Stimulated activated naive CD8-positive, alpha-beta T cell treated with anti-CD3 and anti-CD28 coated beads, Interleukin-15, Interleukin-2, amounts not matched to agents 100 U/mL and 50 U/mL, for 24 hours (primary cell): ENCODE measurements around the gene EDN2.
A peak's percentile ranks its signal among the peaks of the same experiment; 100 is the strongest.

Experiments used
- ATAC-seq: fragments of 150-1000 bp; cut with Tn5 transposase; one replicate; pipeline ENCODE4 v1.10.0; 2021
- DNase-seq: peaks from one replicate; pipeline ENCODE4 v3.0.0; 2021

The EDN2 gene

DNA sequence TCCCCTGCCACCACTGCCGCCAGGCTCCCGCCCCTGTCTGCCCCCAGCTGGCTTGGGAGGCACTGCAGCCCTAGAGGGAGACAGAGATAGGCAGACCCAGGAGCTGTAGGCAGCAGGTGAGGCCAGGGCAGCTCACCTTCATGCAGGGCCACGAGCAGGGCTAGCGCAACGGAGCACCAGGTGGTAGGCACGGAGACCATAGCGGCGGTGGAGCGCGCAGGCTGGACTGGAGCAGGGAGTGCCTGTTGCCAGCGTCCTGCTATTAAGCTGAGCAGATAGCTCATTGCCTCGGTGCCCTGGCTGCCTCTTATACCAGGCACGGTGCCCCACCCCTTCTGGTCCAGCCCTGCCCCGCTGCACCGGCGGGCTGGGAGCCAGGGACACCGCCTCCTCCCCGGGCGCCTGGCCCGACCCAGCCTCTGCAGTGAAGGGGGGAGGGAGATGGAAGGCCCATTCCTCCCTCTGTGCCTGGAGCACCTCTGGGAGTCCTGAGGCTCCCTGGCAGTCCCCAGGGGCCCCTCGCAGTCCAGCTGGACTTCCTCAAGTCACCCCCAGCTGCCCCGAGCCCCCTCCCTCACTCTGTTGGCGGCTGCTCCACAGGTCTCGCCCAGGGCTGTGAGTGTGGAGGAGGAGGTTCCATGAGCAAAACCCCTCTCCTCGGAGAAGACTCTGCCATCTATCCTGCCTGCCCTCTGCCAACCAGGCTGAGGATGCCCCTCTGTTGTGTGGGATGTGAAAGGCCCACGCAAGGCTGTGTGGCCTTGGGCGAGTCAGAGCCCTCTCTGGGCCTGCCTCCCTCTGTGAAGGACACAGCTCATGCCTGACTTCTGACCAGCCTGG lies at the start of gene EDN2:
Gene EDN2, minus strand, starts transcription at position 282 of the 840 bp plus-strand sequence. Its CDS starts 82 bp downstream, at position 200.
- DNase-seq: no peak
- ATAC-seq: no peak

DNA sequence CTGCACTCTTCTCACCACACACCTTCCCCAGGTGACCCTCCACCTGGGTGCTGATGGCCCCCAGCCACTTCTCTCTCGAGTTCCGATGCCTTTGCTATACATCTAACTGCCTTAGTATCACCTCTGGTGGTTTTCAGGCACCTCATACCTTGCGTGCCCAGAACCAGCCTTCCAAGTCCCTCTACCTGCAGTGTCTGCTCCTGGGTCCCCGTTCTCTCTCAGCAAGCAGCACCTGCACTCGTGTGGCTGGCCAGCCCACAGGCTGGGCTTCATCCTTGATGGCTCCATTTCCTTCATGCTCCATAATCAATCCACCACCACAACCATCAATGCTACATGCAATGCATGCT lies 49.2 kb upstream of the EDN2 start:
- no peak for DNase-seq
- ATAC-seq: no peak

DNA sequence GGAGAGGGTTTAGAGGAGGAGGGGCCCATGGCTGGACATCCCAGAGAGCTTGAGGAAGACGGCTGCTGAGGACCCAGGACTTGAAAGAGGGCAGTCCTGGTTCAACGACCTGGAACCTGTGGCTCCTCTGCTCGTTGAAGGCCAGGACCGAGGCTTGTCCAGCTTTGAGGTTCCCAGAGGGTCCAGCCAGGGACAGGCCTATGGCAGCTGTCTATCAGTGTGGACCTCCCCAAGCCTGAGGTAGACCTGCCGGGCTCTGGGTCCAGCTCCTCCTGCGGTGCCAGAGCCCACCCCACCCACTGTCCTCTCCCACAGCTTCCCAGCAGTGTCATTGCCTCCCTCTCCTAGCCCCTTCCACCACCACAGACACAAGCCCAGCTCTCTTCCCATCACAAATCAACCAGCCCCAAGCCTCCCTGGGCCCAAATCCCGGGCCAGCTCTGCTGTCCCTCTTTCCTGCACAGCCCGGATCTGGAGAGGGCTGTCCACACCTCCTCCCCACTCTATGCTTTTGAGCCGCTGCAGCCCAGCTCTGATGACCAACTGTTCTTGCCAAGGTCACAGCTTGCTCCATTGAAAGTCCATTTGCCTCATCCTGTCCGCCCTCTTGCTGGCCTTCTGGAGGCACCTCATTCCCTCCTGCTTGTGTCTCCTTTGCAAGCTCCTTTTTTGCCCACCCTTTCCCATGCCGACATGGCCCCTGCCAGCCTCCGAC lies 48.7 kb upstream of the EDN2 start:
- DNase-seq (no peak), ATAC-seq (no peak)

DNA sequence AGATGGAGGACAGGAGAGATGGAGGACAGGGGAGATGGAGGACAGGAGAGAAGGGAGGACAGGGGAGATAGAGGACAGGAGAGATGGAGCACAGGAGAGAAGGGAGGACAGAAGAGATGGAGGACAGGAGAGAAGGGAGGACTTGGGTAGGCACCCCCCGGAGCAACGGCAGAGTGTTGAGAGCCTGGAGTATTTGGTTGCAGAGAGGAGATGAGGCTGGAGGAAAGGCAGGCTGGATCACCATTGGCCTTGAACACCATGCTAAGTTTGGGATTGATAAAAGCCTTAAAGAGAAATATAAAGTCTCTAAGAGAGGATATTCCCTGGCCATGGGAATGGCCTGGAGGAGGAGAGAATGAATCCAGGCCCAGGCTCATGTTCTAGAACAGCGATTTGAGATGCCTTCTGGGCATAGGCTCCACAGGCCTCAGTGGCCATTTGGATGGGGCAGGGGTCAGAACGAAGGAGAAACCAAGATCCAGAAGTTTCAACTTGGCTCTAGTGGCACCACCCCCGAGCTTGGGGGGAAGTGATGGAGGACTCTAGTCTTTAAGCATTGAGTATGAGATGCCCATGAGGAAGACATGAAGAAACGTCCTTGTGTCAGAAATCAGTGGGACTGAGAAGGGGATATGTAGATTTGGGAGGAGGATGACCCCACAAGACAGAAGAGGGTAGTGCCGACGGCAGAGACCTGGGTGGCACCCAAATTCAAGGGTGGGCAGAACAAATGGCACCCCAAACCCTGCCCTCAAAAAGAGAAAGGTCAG lies 47.9 kb upstream of the EDN2 start:
- DNase-seq (no peak), ATAC-seq (no peak)

DNA sequence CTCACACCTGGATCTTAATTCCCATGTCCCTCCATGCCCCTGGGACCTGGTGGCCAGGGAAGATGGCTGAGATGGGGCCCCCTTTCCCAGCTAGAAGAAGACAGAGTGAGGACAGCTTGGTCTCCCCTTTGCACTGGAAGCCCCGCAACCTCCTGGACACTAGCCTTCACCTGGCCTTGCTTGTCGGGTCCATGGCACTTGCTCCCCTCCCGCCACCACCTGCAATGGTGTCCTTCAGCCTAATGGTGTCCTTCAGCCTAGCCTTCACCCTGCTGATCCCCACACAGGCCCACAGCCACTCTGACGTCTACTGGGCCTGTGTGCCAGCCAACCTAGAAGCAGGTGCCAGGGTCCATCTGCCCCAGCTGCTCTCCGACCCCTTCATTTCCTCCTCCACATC lies 45.9 kb upstream of the EDN2 start:
- DNase-seq (no peak), ATAC-seq (no peak)

DNA sequence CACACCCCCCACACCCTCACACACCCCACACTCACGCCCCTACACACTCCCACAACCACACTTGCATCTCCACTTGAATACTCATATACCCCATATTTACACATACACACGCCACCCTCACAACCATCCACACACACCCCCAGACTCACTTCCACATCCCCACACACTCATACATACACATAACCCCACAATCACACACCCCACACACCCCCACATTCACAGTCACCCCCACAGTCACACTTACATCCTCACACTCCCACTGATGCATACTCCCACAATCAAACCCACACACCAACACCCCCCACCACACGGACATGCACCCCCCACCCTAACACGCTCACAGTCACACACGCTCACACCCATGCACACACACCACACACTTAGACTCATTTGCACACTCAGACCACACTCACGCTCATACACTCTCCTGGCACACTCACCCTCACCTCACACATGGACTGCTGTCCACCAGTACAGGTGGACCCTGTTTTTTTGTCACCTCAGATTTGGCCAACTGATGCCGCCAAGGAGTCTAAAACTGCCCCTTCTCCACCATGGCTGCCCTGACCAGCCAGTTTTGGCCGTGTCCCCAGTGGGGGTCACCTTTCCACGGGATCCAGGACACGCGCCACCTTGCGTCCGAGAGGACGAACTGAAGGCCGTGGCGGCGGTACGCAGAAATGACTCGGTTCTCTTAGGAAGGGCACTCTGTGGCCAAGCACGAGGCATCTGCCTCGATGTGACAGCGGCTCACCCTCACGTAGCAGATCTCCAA lies 45.3 kb upstream of the EDN2 start:
- ATAC-seq (no peak), DNase-seq (no peak)

DNA sequence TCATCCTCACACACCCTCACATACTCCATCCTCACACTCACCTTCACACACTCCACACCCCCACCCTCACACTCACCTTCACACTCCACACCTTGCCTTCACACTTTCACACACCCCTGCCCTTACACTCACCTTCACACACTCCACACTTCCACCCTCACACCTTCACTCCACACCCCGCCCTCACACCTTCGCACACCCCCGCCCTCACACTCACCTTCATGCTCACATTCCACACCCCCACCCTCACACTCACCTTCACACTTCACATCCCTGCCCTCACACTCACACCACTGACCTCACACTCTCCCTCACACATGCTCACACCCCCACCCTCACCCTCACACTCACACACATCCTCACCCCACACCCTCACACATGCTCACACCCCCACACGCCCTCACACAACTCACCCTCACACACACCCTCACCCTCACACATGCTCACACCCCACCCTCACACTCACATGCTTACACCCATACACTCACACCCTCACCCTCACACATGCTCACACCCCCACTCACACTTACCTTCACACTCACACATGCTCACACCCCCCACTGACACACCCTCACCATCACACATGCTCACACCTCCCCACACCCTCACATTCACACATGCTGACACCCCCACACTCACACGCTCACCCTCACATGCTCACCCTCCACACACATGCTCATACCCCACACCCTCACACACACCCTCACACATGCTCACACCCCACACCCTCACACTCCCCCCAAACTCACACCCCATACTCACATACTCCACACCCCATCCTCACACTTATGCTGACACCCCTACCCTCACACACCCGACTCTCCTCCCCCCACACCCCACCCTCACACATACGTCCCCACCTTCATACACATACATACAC lies 44.5 kb upstream of the EDN2 start:
- DNase-seq (no peak), ATAC-seq (no peak)

DNA sequence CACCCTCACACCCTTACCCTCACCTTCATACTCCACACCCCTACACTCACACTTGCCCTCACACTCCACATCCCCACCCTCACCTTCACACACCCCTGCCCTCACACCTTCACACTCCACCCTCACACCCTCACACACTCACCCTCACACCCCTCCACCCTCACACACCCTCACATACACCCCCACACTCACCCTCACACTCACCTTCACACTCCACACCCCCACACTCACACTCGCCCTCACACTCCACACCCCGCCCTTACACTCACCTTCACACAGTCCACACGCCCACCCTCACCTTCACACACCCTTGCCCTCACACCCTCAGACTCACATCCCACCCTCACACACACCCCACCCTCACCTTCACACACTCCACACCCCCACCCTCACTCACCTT lies 43.6 kb upstream of the EDN2 start:
- no peak for DNase-seq
- no peak for ATAC-seq

DNA sequence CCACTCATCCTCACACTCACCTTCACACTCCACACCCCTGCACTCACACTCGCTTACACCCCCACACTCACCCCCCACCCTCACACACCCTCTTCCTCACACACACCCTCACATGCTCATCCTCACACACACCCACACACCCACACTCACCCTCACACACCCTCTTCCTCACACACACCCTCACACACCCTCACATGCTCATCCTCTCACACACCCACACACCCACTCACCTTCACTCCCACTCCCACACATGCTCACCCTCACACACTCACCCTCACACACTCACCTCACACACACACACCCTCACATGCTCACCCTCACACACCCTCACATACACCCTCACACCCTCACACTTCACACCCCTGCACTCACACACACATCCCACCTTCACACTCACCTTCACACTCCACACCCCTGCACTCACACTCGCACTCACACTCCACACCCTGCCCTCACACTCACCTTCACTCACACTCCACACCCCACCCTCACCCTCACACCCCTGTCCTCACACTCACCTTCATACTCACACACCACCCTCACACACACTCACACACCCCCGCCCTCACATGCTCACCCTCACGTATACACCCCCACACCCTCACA lies 42.6 kb upstream of the EDN2 start:
- no peak for ATAC-seq
- no peak for DNase-seq

DNA sequence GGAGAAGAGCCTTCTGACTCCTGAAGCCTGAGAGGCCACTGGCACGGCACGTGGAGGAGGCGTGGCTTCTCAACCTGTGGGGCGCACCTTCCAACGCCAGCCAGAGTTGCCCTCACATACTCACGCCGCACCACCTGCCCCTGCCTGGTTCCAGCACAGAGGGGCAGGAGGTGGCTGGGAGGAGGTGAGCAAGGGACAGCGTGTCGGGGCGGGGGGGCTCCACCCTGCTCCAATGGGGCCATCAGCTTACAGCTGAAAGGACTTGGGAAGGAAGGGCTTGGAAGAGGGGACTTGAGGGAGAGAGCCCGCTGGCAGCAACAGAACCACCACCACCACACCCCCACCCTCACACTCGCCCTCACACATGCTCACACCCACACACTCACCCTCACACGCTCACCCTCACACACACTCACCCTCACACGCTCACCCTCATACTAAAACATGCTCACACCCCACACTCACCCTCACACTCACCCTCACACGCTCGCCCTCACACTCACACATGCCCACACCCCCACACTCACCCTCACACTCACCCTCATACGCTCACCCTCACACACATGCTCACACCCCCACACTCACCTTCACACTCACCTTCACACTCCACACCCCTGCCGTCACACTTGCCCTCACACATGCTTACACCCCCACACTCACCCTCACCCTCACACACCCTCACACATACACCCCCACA lies 41.6 kb upstream of the EDN2 start:
- DNase-seq (no peak), ATAC-seq (peak; percentile 5)

DNA sequence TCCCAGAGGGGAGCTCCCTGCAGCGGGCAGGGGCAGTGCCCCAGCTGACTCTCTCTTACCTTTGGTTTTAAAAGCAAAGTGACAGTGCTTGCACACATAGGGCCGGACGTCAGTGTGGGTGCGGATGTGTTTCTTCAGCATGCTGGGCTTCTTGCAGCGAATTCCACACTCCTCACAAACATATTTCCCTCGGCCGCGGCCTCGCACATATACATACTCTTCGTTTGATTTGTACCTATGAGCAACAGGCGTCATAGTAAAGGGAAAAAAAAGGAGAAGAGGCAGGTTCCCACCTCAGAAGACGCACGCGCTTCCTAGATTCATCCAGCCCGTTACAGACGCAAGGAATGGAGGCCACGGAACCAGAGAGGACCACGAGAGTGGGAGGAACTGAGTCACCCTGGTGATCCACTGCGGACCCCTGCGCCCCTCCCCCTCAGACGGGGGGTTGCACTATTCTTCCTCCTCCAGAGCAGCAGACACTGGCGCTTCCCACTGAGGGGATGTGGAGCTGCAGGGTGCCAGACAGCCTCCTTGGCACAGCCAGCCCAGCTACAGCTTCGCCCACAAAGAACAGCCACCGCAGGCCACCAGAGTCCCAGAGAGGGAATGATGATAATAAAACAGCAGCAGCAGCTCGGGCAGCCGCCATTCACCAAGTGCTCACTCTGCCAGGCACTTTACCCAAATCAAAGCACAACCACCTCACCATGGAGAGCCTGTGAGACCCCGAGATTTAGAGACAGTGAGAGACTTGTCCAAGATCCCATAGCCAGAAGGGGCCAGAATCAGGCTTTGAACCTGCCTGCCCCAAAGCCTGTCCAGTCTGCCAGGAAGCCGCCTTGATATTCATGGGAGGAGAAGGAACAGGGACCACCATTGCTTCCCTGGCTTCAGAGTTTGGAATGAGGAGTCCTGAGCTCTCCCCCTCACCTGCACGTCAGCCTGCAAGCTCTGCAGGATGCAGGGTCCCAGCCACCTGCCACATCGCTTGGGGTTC lies 40.5 kb upstream of the EDN2 start:
- no peak for DNase-seq
- ATAC-seq: no peak

DNA sequence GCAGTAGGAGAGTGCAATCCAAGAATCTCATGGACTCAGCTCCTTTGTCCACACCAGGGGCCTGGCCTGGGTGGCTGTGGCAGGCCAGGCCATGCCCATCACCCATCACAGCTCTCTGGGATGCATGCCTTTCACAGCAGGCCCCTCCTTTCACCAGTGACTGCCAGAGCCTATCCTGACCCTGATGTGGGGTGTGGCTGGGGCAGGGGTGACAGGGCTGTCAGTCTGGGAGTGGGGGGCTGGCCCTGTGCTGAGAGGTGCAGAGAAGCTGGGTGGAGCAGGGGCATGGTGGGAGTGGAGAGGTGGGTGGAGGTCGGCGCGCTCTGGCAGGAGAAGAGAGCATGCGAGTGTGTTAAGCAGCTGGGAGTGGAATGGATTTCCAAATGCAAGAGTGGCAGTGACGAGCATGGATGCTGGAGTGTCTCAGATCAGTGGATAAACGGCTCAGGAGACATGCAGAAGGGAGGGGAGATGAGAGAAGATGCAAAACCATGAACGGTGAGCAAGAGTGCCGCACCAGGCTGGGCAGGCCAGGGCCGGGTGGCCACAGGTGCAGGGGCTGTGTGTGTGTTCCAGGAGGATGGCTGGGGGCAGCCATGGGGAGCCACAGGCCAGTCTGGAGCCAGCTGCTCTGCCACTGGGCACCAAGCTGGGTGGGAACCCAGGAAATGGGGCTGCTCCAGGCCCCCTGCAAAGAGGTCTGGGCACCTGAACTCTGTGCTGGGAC lies 39.6 kb upstream of the EDN2 start:
- ATAC-seq (peak; percentile 14), DNase-seq (no peak)

DNA sequence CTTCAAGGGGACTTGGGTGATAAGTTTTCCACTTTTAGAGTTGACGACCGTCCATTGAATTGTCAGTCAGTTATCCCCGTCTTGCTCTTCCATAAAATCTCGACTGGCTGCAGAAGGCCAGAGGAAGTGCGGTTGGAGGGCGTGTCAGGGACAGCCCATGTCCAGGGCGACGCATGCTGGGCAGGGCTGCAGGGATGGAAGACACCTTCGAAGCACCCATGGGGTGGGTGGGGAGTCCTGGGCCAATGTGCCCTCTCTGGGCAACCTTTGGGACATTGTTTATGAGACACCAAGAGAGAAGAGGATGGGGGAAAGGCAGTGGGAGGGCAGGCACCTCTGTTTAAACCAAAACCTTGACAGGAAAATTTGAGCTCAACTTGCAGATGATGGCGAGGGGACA lies 38.6 kb upstream of the EDN2 start:
- DNase-seq (no peak), ATAC-seq (no peak)

DNA sequence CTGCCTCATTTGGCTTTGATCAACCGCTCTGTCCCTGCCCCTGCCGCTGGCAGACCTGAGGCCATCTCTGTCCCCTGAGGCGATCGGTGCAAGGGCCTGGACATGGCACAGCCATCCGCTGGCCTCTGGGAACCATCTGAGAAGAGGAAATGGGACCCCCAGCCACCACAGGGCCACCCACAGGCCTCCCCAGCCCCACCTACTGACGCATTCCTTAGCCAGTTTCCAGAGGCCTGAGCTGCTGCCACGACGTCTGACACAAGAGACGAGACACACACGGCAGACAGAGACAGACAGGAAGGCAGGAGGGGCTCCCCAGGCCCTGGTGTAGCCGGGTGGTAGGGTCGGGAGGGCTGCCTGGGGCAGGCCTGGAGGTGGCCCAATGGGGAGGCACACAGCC lies 37.3 kb upstream of the EDN2 start:
- DNase-seq: no peak

DNA sequence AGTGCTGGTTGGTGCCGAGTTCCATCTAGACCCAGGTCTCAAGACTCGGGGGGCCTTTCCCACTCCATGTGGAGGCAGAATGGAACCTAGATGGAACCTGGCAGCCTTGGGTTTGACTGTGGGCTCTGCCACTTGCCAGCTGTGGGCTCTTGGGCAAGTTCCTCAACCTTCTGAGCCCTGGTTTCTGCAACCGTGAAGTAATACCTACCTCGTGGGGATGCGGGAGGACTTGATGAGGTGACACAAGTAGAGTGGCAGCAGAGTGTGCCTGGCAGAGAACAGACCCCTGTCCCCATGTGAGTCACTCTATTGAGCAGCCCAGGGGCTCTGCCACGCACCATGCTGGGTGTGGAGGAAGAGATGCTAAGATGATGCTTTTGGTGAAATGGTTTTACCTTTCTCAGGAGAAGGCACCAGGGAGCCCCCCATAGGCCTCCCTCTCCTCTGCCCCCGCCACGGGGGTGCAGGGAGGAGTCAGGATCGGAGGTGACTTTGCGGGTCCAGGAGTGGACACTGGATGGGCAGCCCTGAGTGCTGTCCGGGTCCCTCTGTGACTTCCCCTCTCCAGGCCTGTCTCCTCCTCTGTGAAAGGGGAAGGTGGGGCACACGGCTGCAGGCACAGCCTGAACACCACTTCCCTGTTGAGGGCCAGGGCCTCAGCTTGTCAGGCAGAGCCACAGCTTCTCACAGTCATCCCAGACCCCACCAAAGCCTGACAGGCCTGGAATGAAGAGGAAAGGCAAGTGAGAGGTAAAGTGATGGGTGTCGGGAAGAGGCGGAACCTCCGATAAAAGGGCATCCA lies 36.7 kb upstream of the EDN2 start:
- ATAC-seq: no peak

More for the DNA sequence above, 37.3 kb upstream of the EDN2 start:
- ATAC-seq: no peak

DNA sequence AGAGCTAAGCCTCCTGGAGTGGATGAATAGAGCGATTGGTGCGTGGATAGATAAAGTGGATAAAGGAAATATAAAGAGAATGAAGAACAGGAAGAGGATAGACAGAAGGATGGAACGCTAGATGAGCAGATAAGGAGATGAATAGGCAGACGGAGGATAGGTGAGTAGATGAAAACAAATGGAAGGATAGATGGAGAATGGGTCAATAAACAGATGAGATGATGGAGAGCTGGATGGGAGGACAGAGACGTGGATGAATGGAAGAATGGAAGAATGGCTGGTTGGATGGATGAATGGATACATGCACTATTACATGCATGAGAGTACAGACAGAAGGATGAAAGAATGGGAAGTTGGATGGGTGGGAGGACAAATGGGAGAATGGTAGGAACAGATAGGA lies 35.2 kb upstream of the EDN2 start:
- ATAC-seq (no peak), DNase-seq (no peak)

More for the DNA sequence above, 36.7 kb upstream of the EDN2 start:
- no peak for DNase-seq

DNA sequence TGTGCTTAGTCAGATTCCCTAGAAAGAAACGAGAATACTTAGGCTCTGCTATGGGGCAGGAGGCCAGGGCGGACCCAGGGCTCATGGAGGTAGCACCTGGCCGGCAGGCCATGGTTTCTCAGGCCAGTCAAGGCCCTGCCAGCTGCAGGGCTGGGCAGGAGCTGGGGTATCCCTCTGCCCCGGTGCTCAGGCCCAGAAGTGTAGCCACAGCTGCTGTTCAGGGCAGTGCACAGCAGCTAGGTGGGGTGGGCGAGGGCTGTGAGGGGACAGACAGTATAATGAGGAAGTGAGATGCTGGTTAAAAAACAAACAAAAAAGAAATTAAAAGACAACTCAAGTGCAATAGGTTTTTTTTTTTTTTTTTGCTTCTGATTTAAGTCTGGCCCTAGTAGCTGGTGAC lies 34.0 kb upstream of the EDN2 start:
- no peak for DNase-seq
- ATAC-seq: no peak
